ENCODE measurements around the gene SH2B3.

- TF ChIP-seq, protein P1, sequence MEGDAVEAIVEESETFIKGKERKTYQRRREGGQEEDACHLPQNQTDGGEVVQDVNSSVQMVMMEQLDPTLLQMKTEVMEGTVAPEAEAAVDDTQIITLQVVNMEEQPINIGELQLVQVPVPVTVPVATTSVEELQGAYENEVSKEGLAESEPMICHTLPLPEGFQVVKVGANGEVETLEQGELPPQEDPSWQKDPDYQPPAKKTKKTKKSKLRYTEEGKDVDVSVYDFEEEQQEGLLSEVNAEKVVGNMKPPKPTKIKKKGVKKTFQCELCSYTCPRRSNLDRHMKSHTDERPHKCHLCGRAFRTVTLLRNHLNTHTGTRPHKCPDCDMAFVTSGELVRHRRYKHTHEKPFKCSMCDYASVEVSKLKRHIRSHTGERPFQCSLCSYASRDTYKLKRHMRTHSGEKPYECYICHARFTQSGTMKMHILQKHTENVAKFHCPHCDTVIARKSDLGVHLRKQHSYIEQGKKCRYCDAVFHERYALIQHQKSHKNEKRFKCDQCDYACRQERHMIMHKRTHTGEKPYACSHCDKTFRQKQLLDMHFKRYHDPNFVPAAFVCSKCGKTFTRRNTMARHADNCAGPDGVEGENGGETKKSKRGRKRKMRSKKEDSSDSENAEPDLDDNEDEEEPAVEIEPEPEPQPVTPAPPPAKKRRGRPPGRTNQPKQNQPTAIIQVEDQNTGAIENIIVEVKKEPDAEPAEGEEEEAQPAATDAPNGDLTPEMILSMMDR (IDR thresholded peaks at IDR 0.05) = no peak
- TF ChIP-seq POLR2A (IDR thresholded peaks at IDR 0.05) = no peak
Measured at GRCh38 chr12:111435661-111436201, 30.0 kb downstream of the SH2B3 start.

Measured in thyroid gland (tissue), 4 donors.